GM10266 (cell line): ENCODE results near the gene ISG20.

Source experiments
- DNase-seq: peaks from one replicate; pipeline ENCODE4 v3.0.0; 2012; ENCODE audit errors: extremely low spot score
- CTCF ChIP-seq: IDR thresholded peaks from 2 replicates; pipeline ENCODE4 v1.5.1; 2012; ENCODE audit warnings: mild to moderate bottlenecking, low read depth; ENCODE audit not compliant: control insufficient read depth, insufficient read depth; ENCODE audit errors: missing control alignments

The ISG20 gene

GRCh38 chr15:88624156-88624970 is 14.5 kb upstream of the ISG20 start:
- DNase-seq: peak; percentile 63
- peak; percentile 78 for TF ChIP-seq CTCF

GRCh38 chr15:88624971-88625490 is 13.8 kb upstream of the ISG20 start:
- no peak for TF ChIP-seq CTCF
- DNase-seq: no peak

GRCh38 chr15:88625943-88626741 is 12.7 kb upstream of the ISG20 start:
- no peak for DNase-seq
- no peak for TF ChIP-seq CTCF

GRCh38 chr15:88627463-88627862 is 11.4 kb upstream of the ISG20 start:
- no peak for TF ChIP-seq CTCF
- no peak for DNase-seq

- no peak for DNase-seq
- TF ChIP-seq CTCF: no peak
Observed at GRCh38 chr15:88628018-88628654, 10.7 kb upstream of the ISG20 start.

- no peak for TF ChIP-seq CTCF
- DNase-seq: no peak
Observed at GRCh38 chr15:88629071-88629470, 9.7 kb upstream of the ISG20 start.
